Measurements from ENCODE around the gene PSPH.

The PSPH gene

DNA sequence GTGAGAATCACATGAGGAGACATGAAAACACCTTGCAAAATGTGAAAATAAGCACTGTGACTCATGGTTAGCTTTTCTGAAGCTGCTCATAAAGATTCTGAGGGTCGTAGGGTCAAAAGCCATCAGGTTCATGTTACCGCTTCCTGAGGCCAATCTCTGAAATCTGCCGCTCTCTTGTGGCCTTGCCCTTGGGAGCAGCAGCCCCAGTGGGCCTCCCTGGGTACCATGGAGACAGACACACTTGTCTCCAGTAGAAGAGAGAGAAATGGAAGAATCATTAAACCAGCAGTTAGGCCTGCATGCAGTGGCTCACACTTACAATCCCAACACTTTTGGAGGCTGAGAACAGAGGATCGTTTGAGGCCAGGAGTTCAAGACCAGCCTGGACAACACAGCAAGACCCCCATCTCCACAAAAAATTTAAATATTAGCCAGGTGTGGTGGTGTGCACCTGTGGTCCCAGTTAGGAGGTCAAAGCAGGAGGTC lies 44.0 kb downstream of the PSPH start:
- H4K8ac ChIP-seq (ENCODE audit: low read depth, low read length) = no peak overlapping the region
- H2BK5ac ChIP-seq (ENCODE audit: low read length) = no peak overlapping the region
- no CpG with 5 or more reads among the region's 4 CpGs for WGBS, 2 donors (ENCODE audit: extremely low coverage in 2 of 2, insufficient read length in 2 of 2, insufficient replicate concordance in 1 of 2)
- H2BK12ac ChIP-seq (ENCODE audit: low read length) = no peak overlapping the region
- no peak overlapping the region for H2BK15ac ChIP-seq (ENCODE audit: low read length)
- no peak overlapping the region for H3K23ac ChIP-seq (ENCODE audit: low read depth, low read length, poor library complexity)
- H3K4me1 ChIP-seq (ENCODE audit: control insufficient read depth in 2 of 2, insufficient read depth in 1 of 2, low read depth in 1 of 2, low read length in 2 of 2) = peaks cover 0 to 3% of the 10 kb centered on the region in 2 donors
- H3K14ac ChIP-seq (ENCODE audit: low read length) = no peak overlapping the region
- H4K91ac ChIP-seq (ENCODE audit: low read depth, low read length, poor library complexity) = no peak overlapping the region
- no peaks in the 10 kb centered on the region for H3K79me1 ChIP-seq (ENCODE audit: low read depth, low read length)
- H3K4me2 ChIP-seq (ENCODE audit: insufficient read depth, low read length, poor library complexity, severe bottlenecking) = no peak overlapping the region
- H3K9ac ChIP-seq (ENCODE audit: low read depth, low read length, poor library complexity) = no peak overlapping the region
- no peak overlapping the region for H3K18ac ChIP-seq (ENCODE audit: low read length)
- no peaks in the 10 kb centered on the region for H3K27me3 ChIP-seq (ENCODE audit: control insufficient read depth in 3 of 3, insufficient read depth in 3 of 3, low read depth in 1 of 3, low read length in 3 of 3)
- no peak overlapping the region for H3K27ac ChIP-seq (replicated peaks; ENCODE audit: low read length)
- H3K9me3 ChIP-seq (replicated peaks in 1 of 2; ENCODE audit: control insufficient read depth in 2 of 2, insufficient read depth in 1 of 2, low read depth in 1 of 2, low read length in 2 of 2) = no peaks in the 10 kb centered on the region
- no peak overlapping the region for H3K4me3 ChIP-seq (ENCODE audit: low read length in 2 of 2)
- peaks cover 2 to 21% of the 10 kb centered on the region in 2 donors for H3K36me3 ChIP-seq (replicated peaks in 1 of 2; ENCODE audit: control insufficient read depth in 2 of 2, insufficient read depth in 2 of 2, low read length in 2 of 2)
- peak overlapping the region; percentile 35 for H2AFZ ChIP-seq (ENCODE audit: low read length)
- H3K4ac ChIP-seq (ENCODE audit: low read length) = no peak overlapping the region
- DNase-seq (ENCODE audit: low spot score) = no peak
- no peak overlapping the region for H2AK5ac ChIP-seq (ENCODE audit: low read depth, low read length)
- H2BK120ac ChIP-seq (ENCODE audit: low read depth, low read length) = no peak overlapping the region

GRCh38 chr7:56003749-56004148 lies 47.5 kb downstream of the PSPH start:
- Histone ChIP-seq H2AFZ (ENCODE audit: low read length) (no peak overlapping the region), H3K27me3 (ENCODE audit: control insufficient read depth in 3 of 3, insufficient read depth in 3 of 3, low read depth in 1 of 3, low read length in 3 of 3) (no peaks in the 10 kb centered on the region), H4K8ac (ENCODE audit: low read depth, low read length) (no peak overlapping the region), H4K91ac (ENCODE audit: low read depth, low read length, poor library complexity) (no peak overlapping the region), H3K4me1 (ENCODE audit: control insufficient read depth in 2 of 2, insufficient read depth in 1 of 2, low read depth in 1 of 2, low read length in 2 of 2) (peaks cover 0 to 3% of the 10 kb centered on the region in 2 donors), H3K9me3 (replicated peaks in 1 of 2; ENCODE audit: control insufficient read depth in 2 of 2, insufficient read depth in 1 of 2, low read depth in 1 of 2, low read length in 2 of 2) (no peaks in the 10 kb centered on the region), H3K14ac (ENCODE audit: low read length) (no peak overlapping the region), H2BK12ac (ENCODE audit: low read length) (no peak overlapping the region), H2BK120ac (ENCODE audit: low read depth, low read length) (no peak overlapping the region), H3K79me1 (ENCODE audit: low read depth, low read length) (no peaks in the 10 kb centered on the region), H3K4me2 (ENCODE audit: insufficient read depth, low read length, poor library complexity, severe bottlenecking) (no peak overlapping the region), H3K9ac (ENCODE audit: low read depth, low read length, poor library complexity) (no peak overlapping the region), H2BK15ac (ENCODE audit: low read length) (no peak overlapping the region), H2BK5ac (ENCODE audit: low read length) (no peak overlapping the region), H2AK5ac (ENCODE audit: low read depth, low read length) (no peak overlapping the region), H3K36me3 (replicated peaks in 1 of 2; ENCODE audit: control insufficient read depth in 2 of 2, insufficient read depth in 2 of 2, low read length in 2 of 2) (peaks cover 0 to 17% of the 10 kb centered on the region in 2 donors), H3K23ac (ENCODE audit: low read depth, low read length, poor library complexity) (no peak overlapping the region), H3K4ac (ENCODE audit: low read length) (no peak overlapping the region), H3K18ac (ENCODE audit: low read length) (no peak overlapping the region), H3K27ac (replicated peaks; ENCODE audit: low read length) (no peak overlapping the region), H3K4me3 (ENCODE audit: low read length in 2 of 2) (no peak overlapping the region)
- DNase-seq (ENCODE audit: low spot score) = no peak
- WGBS, 2 donors (ENCODE audit: extremely low coverage in 2 of 2, insufficient read length in 2 of 2, insufficient replicate concordance in 1 of 2) = no CpG with 5 or more reads among the region's 4 CpGs

DNA sequence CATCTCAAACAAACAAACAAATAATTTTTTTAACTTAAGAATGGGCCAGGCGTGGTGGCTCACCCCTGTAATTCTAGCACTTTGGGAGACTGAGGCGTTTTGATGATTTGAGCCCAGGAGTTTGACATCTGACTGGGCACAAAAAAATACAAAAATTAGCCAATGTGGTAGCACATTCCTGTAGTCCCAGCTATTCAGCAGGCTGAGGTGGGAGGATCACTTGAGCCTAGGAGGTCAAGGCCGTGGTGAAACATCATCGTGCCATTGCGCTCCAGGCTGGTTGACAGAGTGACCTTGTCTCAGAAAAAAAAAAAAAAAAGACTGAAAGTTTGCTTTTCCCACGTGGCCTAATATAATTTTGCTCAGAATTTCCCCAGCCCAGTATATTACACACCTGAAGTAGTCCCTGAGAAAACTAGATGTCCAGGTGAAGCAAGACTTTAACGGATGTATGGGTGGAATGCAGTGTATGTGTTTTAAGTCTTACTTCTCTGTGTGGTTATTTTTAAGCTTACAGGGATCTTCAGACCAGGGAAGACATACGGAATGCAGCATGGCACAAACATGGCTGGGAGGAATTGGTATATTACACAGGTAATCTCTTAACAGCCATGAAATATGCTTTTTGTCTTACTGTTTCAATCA lies 54.3 kb downstream of the PSPH start:
- no peak overlapping the region for H2AK5ac ChIP-seq (ENCODE audit: low read depth, low read length)

GRCh38 chr7:55992346-55992745 lies 58.9 kb downstream of the PSPH start:
- Histone ChIP-seq H4K91ac (ENCODE audit: low read depth, low read length, poor library complexity) (no peak overlapping the region), H3K9ac (ENCODE audit: low read depth, low read length, poor library complexity) (no peak overlapping the region), H3K79me1 (ENCODE audit: low read depth, low read length) (no peaks in the 10 kb centered on the region), H3K27ac (replicated peaks; ENCODE audit: low read length) (no peak overlapping the region), H3K14ac (ENCODE audit: low read length) (no peak overlapping the region), H3K9me3 (replicated peaks in 1 of 2; ENCODE audit: control insufficient read depth in 2 of 2, insufficient read depth in 1 of 2, low read depth in 1 of 2, low read length in 2 of 2) (no peaks in the 10 kb centered on the region), H3K4ac (ENCODE audit: low read length) (no peak overlapping the region), H2AFZ (ENCODE audit: low read length) (no peak overlapping the region), H3K18ac (ENCODE audit: low read length) (no peak overlapping the region), H4K8ac (ENCODE audit: low read depth, low read length) (no peak overlapping the region), H3K27me3 (ENCODE audit: control insufficient read depth in 3 of 3, insufficient read depth in 3 of 3, low read depth in 1 of 3, low read length in 3 of 3) (no peaks in the 10 kb centered on the region), H3K23ac (ENCODE audit: low read depth, low read length, poor library complexity) (no peak overlapping the region), H3K36me3 (replicated peaks in 1 of 2; ENCODE audit: control insufficient read depth in 2 of 2, insufficient read depth in 2 of 2, low read length in 2 of 2) (peaks cover 18 to 89% of the 10 kb centered on the region in 2 donors), H2BK12ac (ENCODE audit: low read length) (no peak overlapping the region), H3K4me3 (ENCODE audit: low read length in 2 of 2) (no peak overlapping the region), H3K4me2 (ENCODE audit: insufficient read depth, low read length, poor library complexity, severe bottlenecking) (no peak overlapping the region), H2BK5ac (ENCODE audit: low read length) (no peak overlapping the region), H2BK15ac (ENCODE audit: low read length) (no peak overlapping the region), H2BK120ac (ENCODE audit: low read depth, low read length) (no peak overlapping the region), H3K4me1 (ENCODE audit: control insufficient read depth in 2 of 2, insufficient read depth in 1 of 2, low read depth in 1 of 2, low read length in 2 of 2) (no peaks in the 10 kb centered on the region), H2AK5ac (ENCODE audit: low read depth, low read length) (no peak overlapping the region)
- no CpG with 5 or more reads among the region's 3 CpGs for WGBS, 2 donors (ENCODE audit: extremely low coverage in 2 of 2, insufficient read length in 2 of 2, insufficient replicate concordance in 1 of 2)
- DNase-seq (ENCODE audit: low spot score) = no peak

More for the DNA sequence above, 54.3 kb downstream of the PSPH start:
- Histone ChIP-seq H3K4me2 (ENCODE audit: insufficient read depth, low read length, poor library complexity, severe bottlenecking) (no peak overlapping the region), H3K4ac (ENCODE audit: low read length) (no peak overlapping the region), H3K9me3 (replicated peaks in 1 of 2; ENCODE audit: control insufficient read depth in 2 of 2, insufficient read depth in 1 of 2, low read depth in 1 of 2, low read length in 2 of 2) (no peaks in the 10 kb centered on the region), H3K27me3 (ENCODE audit: control insufficient read depth in 3 of 3, insufficient read depth in 3 of 3, low read depth in 1 of 3, low read length in 3 of 3) (no peaks in the 10 kb centered on the region), H4K91ac (ENCODE audit: low read depth, low read length, poor library complexity) (no peak overlapping the region), H3K36me3 (replicated peaks in 1 of 2; ENCODE audit: control insufficient read depth in 2 of 2, insufficient read depth in 2 of 2, low read length in 2 of 2) (peaks cover 16 to 77% of the 10 kb centered on the region in 2 donors), H3K23ac (ENCODE audit: low read depth, low read length, poor library complexity) (no peak overlapping the region), H4K8ac (ENCODE audit: low read depth, low read length) (no peak overlapping the region), H2BK5ac (ENCODE audit: low read length) (no peak overlapping the region), H3K4me1 (ENCODE audit: control insufficient read depth in 2 of 2, insufficient read depth in 1 of 2, low read depth in 1 of 2, low read length in 2 of 2) (no peaks in the 10 kb centered on the region), H3K14ac (ENCODE audit: low read length) (no peak overlapping the region), H3K79me1 (ENCODE audit: low read depth, low read length) (no peaks in the 10 kb centered on the region), H3K18ac (ENCODE audit: low read length) (no peak overlapping the region), H2BK12ac (ENCODE audit: low read length) (no peak overlapping the region), H2AFZ (ENCODE audit: low read length) (no peak overlapping the region), H2BK120ac (ENCODE audit: low read depth, low read length) (no peak overlapping the region), H3K27ac (replicated peaks; ENCODE audit: low read length) (no peak overlapping the region), H3K9ac (ENCODE audit: low read depth, low read length, poor library complexity) (no peak overlapping the region), H3K4me3 (ENCODE audit: low read length in 2 of 2) (no peak overlapping the region), H2BK15ac (ENCODE audit: low read length) (no peak overlapping the region)
- no peak for DNase-seq (ENCODE audit: low spot score)
- no CpG with 5 or more reads among the region's 8 CpGs for WGBS, 2 donors (ENCODE audit: extremely low coverage in 2 of 2, insufficient read length in 2 of 2, insufficient replicate concordance in 1 of 2)
